Ectodermal cell (in vitro differentiated cells): ENCODE results near the gene LYRM4.
"Not testable (repeated sequence)": the region's sequence is repeated elsewhere in the genome, so short reads cannot be mapped to it uniquely, and the experiment has no call there.

ENCODE experiments used
- H3K27ac ChIP-seq: 2 replicates; pipeline ENCODE4 v1.7.0; 2013; ENCODE audit warnings: mild to moderate bottlenecking, low read depth, low read length; ENCODE audit not compliant: insufficient read depth, poor library complexity, severe bottlenecking
- H3K27me3 ChIP-seq: 2 replicates; pipeline ENCODE4 v1.7.0; 2013; ENCODE audit warnings: mild to moderate bottlenecking, low read length; ENCODE audit not compliant: insufficient read depth, control insufficient read depth, poor library complexity, severe bottlenecking
- H3K36me3 ChIP-seq: one replicate; pipeline ENCODE4 v1.7.0; 2013; ENCODE audit warnings: low read length; ENCODE audit not compliant: control insufficient read depth, insufficient read depth
- H3K4me1 ChIP-seq: one replicate; pipeline ENCODE4 v1.7.0; 2013; ENCODE audit warnings: low read length; ENCODE audit not compliant: control insufficient read depth, insufficient read depth
- H3K4me3 ChIP-seq: 2 replicates; pipeline ENCODE4 v1.7.0; 2013; ENCODE audit warnings: low read depth, low read length, control low read depth; ENCODE audit not compliant: insufficient read depth
- H3K9me3 ChIP-seq: 2 replicates; pipeline ENCODE4 v1.7.0; 2013; ENCODE audit warnings: mild to moderate bottlenecking, low read length, moderate library complexity; ENCODE audit not compliant: control insufficient read depth
- WGBS, 2 experiments: methylation state at CpG; one replicate each; pipeline ENCODE4 v1.1.7; 2013; ENCODE audit warnings: missing lambda C conversion rate in 2 of 2; 5-methylcytosine and 5-hydroxymethylcytosine counted together

The LYRM4 gene

GRCh38 chr6:5061152-5061551 lies 199.6 kb downstream of the LYRM4 start:
- H3K4me1 ChIP-seq: no peaks in the 10 kb centered on the region
- no peaks in the 10 kb centered on the region for H3K9me3 ChIP-seq
- H3K27me3 ChIP-seq: no peaks in the 10 kb centered on the region
- H3K36me3 ChIP-seq: no peaks in the 10 kb centered on the region
- WGBS, 2 experiments: 93 to 96% methylated on average over 2 to 3 of the region's 3 CpGs
- H3K27ac ChIP-seq: no peak overlapping the region
- no peak overlapping the region for H3K4me3 ChIP-seq

DNA sequence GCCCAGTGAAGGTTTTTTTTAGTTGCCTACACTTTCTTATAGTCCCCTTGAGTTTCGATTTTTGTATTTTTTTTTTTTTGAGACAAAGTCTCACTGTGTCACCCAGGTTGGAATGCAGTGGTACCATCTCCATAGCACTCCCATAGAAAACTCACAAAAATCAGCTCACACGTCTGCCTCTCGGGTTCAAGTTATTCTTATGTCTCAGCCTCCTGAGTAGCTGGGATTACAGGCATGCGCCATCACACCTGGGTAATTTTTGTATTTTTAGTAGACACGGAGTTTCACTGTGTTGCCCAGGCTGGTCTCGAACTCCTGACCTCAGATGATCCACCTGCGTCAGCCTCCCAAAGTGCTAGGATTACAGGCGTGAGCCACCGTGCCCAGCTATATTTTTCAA lies 200.3 kb downstream of the LYRM4 start:
- not testable (repeated sequence) for H3K36me3 ChIP-seq, H3K27ac ChIP-seq, H3K9me3 ChIP-seq, H3K27me3 ChIP-seq, H3K4me1 ChIP-seq, H3K4me3 ChIP-seq
- 92 to 93% methylated on average over 8 to 9 of the region's 9 CpGs for WGBS, 2 experiments

DNA sequence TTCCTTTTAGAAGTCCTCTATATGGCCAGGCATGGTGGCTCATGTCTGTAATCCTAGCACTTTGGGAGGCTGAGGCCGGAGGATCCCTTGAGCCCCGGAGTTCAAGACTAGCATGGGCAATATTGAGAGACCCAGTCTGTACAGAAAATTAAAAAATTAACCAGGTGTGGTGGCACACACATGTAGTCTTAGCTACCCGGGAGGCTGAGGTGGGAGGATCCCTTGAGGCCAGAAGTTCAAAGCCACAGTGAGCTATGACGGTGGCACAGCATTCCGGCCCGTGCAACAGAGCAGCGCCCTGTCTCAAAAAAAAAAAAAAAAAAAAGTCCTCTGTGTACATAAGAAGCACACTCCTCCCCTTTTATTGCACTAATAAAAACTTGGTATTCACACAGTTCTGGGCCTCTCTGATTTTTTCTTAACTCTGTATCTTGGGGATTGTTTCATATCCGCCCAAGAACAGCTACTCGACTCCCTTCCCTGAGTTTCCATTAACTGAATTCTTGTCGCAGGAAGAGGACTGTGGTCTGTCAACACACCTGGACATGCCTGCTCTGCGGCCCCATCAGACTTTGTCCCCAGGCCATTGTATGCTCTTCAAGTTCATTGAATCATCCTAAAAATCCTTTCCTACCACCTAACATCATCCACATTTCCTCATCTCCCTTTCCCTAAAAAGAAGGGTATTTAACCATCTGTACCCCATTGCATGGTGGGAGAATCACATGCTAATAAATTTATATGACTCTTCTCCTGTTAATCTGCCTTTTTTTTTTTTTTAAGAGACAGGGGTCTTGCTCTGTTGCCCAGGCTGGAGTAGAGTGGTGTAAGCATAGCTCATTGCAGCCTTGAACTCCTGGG lies 201.5 kb downstream of the LYRM4 start:
- Histone ChIP-seq H3K27me3 (no peaks in the 10 kb centered on the region), H3K36me3 (no peaks in the 10 kb centered on the region), H3K4me1 (no peaks in the 10 kb centered on the region), H3K9me3 (no peaks in the 10 kb centered on the region), H3K4me3 (no peak overlapping the region), H3K27ac (no peak overlapping the region)
- WGBS, 2 experiments: 94 to 96% methylated on average over 11 of the region's 11 CpGs
